OCI-LY7 (cell line): ENCODE results near the gene PTRH1.

Experiments
- EZH2phosphoT487 ChIP-seq: fragments of 200-600 bp; sonication (generic); IDR thresholded peaks from 2 replicates; pipeline ENCODE4 v1.6.1; 2018; ENCODE audit warnings: low read depth, borderline replicate concordance, mild to moderate bottlenecking, mixed run types, antibody characterized with exemption, low read length, moderate library complexity, mixed read lengths
- TF ChIP-seq, protein P1 (sequence below): fragments of 200-600 bp; sonication (generic); conservative IDR thresholded peaks from 2 replicates; pipeline ENCODE4 v1.5.1; 2014; ENCODE audit warnings: mild to moderate bottlenecking, antibody characterized with exemption, low read length, moderate library complexity, mixed read lengths

DNA sequence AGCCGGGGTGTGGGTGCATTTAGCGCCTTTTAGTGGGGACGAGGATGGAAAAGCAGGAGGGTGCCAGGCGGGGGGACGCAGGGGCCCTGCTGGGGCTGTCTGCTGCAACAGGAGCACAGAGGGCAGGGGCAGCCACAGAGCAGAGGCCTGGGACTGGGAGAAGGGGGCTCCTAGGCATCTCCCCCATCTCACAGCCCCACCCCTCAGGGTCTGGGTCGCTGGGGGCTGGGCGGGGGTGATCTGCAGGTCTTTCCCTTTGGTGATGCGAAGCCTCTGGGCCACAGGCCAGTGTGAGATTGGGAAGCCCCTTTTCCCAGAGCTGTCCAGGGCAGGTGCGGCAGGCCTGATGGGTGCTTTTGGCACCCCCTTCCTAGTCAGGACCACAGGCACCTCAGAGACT is 14.8 kb upstream of the PTRH1 start:
- TF ChIP-seq, protein P1, sequence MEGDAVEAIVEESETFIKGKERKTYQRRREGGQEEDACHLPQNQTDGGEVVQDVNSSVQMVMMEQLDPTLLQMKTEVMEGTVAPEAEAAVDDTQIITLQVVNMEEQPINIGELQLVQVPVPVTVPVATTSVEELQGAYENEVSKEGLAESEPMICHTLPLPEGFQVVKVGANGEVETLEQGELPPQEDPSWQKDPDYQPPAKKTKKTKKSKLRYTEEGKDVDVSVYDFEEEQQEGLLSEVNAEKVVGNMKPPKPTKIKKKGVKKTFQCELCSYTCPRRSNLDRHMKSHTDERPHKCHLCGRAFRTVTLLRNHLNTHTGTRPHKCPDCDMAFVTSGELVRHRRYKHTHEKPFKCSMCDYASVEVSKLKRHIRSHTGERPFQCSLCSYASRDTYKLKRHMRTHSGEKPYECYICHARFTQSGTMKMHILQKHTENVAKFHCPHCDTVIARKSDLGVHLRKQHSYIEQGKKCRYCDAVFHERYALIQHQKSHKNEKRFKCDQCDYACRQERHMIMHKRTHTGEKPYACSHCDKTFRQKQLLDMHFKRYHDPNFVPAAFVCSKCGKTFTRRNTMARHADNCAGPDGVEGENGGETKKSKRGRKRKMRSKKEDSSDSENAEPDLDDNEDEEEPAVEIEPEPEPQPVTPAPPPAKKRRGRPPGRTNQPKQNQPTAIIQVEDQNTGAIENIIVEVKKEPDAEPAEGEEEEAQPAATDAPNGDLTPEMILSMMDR = no peak
- TF ChIP-seq EZH2phosphoT487 = no peak
